ENCODE results near the gene NDUFAF7.

NDUFAF7 gene

GRCh38 chr2:37297632-37298031 lies 66.2 kb downstream of the NDUFAF7 start:
- Histone ChIP-seq H3K4me2 (ENCODE audit: insufficient read depth, low read length) (no peak overlapping the region), H3K9ac (ENCODE audit: low read depth, low read length) (no peak overlapping the region), H3K4me1 (ENCODE audit: insufficient read depth, low read length) (no peaks in the 10 kb centered on the region), H2AFZ (ENCODE audit: low read depth, low read length) (no peak overlapping the region), H3K9me3 (ENCODE audit: insufficient read depth, low read length, severe bottlenecking) (no peaks in the 10 kb centered on the region), H4K20me1 (ENCODE audit: insufficient read depth, low read length) (peaks cover 29% of the 10 kb centered on the region), H3K4me3 (ENCODE audit: low read depth in 1 of 2, low read length in 2 of 2) (no peak overlapping the region), H3K27me3 (ENCODE audit: insufficient read depth, low read length, poor library complexity) (no peaks in the 10 kb centered on the region), H3K79me2 (ENCODE audit: insufficient read depth, low read length) (peaks cover 96% of the 10 kb centered on the region), H3K36me3 (ENCODE audit: insufficient read depth, low read length) (peaks cover 13% of the 10 kb centered on the region), H3K27ac (ENCODE audit: low read length) (no peak overlapping the region)
- ATAC-seq (ENCODE audit: insufficient read depth, low read depth) (no peak), DNase-seq (no peak)
- TF ChIP-seq EZH2 (IDR thresholded peaks at IDR 0.05; ENCODE audit: borderline replicate concordance, low read depth, low read length, severe bottlenecking) (no peak), CTCF (IDR thresholded peaks at IDR 0.05; ENCODE audit: borderline replicate concordance, extremely low read depth, low read length, poor library complexity, severe bottlenecking) (no peak)
